ENCODE data around the gene PURA. TPM values are rescaled to one million over a fixed set of nuclear protein-coding genes. Genes with fewer than 3 reads are reported as not detected.

PURA gene
- polyA plus RNA-seq, 3 donors = 1.1 to 1.6 (median 1.2) TPM

DNA sequence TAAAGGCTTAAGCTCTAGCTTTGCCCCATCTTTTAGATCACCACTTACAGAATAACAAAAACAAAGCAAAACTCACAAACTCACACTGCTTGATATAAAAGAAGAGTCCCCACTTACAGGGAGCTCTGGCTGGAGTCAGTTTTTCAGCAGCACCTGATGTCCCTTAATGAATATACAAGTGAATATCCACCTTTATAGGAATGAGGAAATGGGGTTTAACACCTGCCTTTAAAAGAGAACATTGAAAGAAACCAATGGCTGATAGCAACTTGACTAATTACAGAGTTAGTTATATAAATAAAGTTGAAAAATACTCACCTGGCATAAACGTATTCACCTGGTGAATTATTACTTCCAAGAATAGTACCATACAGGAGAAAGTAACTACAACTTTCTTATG, 20.7 kb upstream of the PURA start:
- no peak overlapping the region for H3K4me3 ChIP-seq (replicated peaks in 1 of 3; ENCODE audit: low read depth in 2 of 3, low read length in 3 of 3)
- H3K79me2 ChIP-seq (ENCODE audit: insufficient read depth, low read length) = no peaks in the 10 kb centered on the region
- H3K27ac ChIP-seq (ENCODE audit: low read depth in 1 of 2, low read length in 2 of 2) = no peak overlapping the region
- no peaks in the 10 kb centered on the region for H3K36me3 ChIP-seq (replicated peaks in 1 of 2; ENCODE audit: control insufficient read depth in 1 of 2, insufficient read depth in 2 of 2, low read length in 2 of 2)
- Mint-ChIP-seq H3K27ac (no peak overlapping the region), H3K4me1 (no peaks in the 10 kb centered on the region), H3K27me3 (ENCODE audit: low read depth in 3 of 3) (peaks cover 3 to 13% (median 6%) of the 10 kb centered on the region in 3 donors), H3K36me3 (no peaks in the 10 kb centered on the region), H3K9me3 (peaks cover 9 to 24% (median 18%) of the 10 kb centered on the region in 7 donors), H3K4me3 (no peak overlapping the region)
- H3K9me3 ChIP-seq (replicated peaks in 1 of 2; ENCODE audit: control insufficient read depth in 1 of 2, insufficient read depth in 1 of 2, low read length in 2 of 2) = peaks cover 4 to 15% of the 10 kb centered on the region in 2 donors
- TF ChIP-seq, protein P1, sequence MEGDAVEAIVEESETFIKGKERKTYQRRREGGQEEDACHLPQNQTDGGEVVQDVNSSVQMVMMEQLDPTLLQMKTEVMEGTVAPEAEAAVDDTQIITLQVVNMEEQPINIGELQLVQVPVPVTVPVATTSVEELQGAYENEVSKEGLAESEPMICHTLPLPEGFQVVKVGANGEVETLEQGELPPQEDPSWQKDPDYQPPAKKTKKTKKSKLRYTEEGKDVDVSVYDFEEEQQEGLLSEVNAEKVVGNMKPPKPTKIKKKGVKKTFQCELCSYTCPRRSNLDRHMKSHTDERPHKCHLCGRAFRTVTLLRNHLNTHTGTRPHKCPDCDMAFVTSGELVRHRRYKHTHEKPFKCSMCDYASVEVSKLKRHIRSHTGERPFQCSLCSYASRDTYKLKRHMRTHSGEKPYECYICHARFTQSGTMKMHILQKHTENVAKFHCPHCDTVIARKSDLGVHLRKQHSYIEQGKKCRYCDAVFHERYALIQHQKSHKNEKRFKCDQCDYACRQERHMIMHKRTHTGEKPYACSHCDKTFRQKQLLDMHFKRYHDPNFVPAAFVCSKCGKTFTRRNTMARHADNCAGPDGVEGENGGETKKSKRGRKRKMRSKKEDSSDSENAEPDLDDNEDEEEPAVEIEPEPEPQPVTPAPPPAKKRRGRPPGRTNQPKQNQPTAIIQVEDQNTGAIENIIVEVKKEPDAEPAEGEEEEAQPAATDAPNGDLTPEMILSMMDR (IDR thresholded peaks at IDR 0.05) = no peak
- no peak overlapping the region for H3K4me2 ChIP-seq (replicated peaks; ENCODE audit: extremely low read depth, low read length, poor library complexity, severe bottlenecking)
- no peaks in the 10 kb centered on the region for H3K4me1 ChIP-seq (ENCODE audit: control insufficient read depth in 1 of 2, insufficient read depth in 2 of 2, low read length in 2 of 2)
- intact Hi-C loops (cut with micrococcal nuclease) = no loop called here
- no peak overlapping the region for H3K9ac ChIP-seq (ENCODE audit: insufficient read depth, low read length, poor library complexity, severe bottlenecking)
- no peak for DNase-seq
- no peak overlapping the region for H2AFZ ChIP-seq (ENCODE audit: insufficient read depth, low read depth, low read length, poor library complexity, severe bottlenecking)
- no peaks in the 10 kb centered on the region for H4K20me1 ChIP-seq (ENCODE audit: insufficient read depth, low read length)
- H3K27me3 ChIP-seq (ENCODE audit: control insufficient read depth in 2 of 2, insufficient read depth in 2 of 2, low read length in 2 of 2) = peaks cover 3 to 14% of the 10 kb centered on the region in 2 donors
- WGBS (ENCODE audit: insufficient coverage) = no CpG with 5 or more reads among the region's 1 CpG

DNA sequence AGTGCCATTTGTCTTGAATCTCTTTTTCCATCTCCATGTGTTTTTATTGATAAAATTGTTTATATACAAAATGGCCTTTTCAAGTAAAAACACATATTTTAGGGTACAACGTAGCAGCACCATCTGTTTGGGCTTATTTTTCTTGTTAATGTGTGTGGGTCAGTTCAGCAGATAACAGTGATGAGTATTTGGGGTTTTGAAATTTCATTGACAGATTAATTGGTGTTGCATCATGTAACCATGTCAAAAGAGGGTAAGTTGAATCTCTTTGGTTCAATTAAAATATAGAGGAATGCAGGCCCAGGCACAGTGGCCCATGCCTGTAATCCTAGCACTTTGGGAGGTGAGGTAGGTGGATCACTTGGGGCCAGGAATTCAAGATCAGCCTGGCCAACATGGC, 20.0 kb upstream of the PURA start:
- Mint-ChIP-seq H3K4me1 (no peaks in the 10 kb centered on the region), H3K9me3 (peaks cover 9 to 24% (median 18%) of the 10 kb centered on the region in 7 donors), H3K27ac (no peak overlapping the region), H3K36me3 (no peaks in the 10 kb centered on the region), H3K27me3 (ENCODE audit: low read depth in 3 of 3) (peaks cover 3 to 11% (median 4%) of the 10 kb centered on the region in 3 donors), H3K4me3 (no peak overlapping the region)
- no peak for DNase-seq
- Histone ChIP-seq H3K27me3 (ENCODE audit: control insufficient read depth in 2 of 2, insufficient read depth in 2 of 2, low read length in 2 of 2) (peaks cover 3 to 14% of the 10 kb centered on the region in 2 donors), H4K20me1 (ENCODE audit: insufficient read depth, low read length) (no peaks in the 10 kb centered on the region), H2AFZ (ENCODE audit: insufficient read depth, low read depth, low read length, poor library complexity, severe bottlenecking) (no peak overlapping the region), H3K4me3 (replicated peaks in 1 of 3; ENCODE audit: low read depth in 2 of 3, low read length in 3 of 3) (no peak overlapping the region), H3K9me3 (replicated peaks in 1 of 2; ENCODE audit: control insufficient read depth in 1 of 2, insufficient read depth in 1 of 2, low read length in 2 of 2) (peaks cover 4 to 15% of the 10 kb centered on the region in 2 donors), H3K79me2 (ENCODE audit: insufficient read depth, low read length) (no peaks in the 10 kb centered on the region), H3K36me3 (replicated peaks in 1 of 2; ENCODE audit: control insufficient read depth in 1 of 2, insufficient read depth in 2 of 2, low read length in 2 of 2) (no peaks in the 10 kb centered on the region), H3K4me1 (ENCODE audit: control insufficient read depth in 1 of 2, insufficient read depth in 2 of 2, low read length in 2 of 2) (no peaks in the 10 kb centered on the region), H3K9ac (ENCODE audit: insufficient read depth, low read length, poor library complexity, severe bottlenecking) (no peak overlapping the region), H3K27ac (ENCODE audit: low read depth in 1 of 2, low read length in 2 of 2) (no peak overlapping the region), H3K4me2 (replicated peaks; ENCODE audit: extremely low read depth, low read length, poor library complexity, severe bottlenecking) (no peak overlapping the region)
- intact Hi-C loops (cut with micrococcal nuclease) = no loop called here
- TF ChIP-seq, protein P1 (IDR thresholded peaks at IDR 0.05) = no peak
- WGBS (ENCODE audit: insufficient coverage) = no CpG with 5 or more reads among the region's 1 CpG
